Measurements from ENCODE around the gene P2RY13. TPM values are rescaled to one million over a fixed set of nuclear protein-coding genes. Genes with fewer than 3 reads are reported as not detected.

Gene P2RY13
- total RNA-seq, 1 donor: not detected

DNA sequence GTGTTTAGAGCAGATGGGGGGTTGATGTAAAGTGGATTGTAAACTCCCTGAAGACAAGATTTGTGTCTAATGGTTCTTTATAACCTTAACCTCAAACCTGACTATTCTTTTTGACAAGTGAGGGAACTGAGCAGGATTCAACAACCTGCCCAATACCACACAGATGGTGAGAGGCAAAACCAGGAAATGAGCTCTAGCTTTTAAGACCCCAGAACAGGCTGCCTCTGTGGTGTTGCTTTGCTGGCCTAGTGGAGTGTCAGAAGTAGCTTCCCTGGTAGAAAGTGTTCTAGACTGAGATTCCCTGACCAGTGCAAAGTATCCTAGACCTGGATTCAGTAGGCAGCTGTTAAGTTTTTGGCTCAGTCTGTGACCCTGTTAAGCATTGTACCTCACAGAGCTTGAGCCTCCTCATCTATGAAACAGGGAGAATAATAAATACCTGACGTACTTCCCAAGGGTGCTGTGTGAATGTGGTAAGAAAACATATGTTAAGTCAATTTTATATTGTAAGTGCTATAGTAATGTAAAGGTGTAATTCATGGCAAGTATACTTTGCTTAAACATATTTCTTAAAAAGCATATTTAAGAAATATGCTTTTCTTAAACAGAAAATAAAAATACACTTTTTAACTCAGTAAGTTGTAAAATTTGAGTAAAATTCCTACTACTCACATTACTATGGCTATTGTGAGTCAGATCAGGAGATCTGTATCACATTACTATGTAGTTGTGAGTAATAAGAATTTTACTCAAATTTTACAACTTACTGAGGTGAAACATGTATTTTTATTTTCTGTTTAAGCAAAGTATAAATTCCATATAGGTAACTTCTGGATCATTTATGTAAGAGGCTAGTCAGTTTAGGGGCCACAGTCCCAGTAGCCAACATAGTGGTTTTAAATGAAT is 21.5 kb downstream of the P2RY13 start:
- no peak overlapping the region for H3K4me3 ChIP-seq (ENCODE audit: low read depth, low read length)
- TF ChIP-seq, protein P1, sequence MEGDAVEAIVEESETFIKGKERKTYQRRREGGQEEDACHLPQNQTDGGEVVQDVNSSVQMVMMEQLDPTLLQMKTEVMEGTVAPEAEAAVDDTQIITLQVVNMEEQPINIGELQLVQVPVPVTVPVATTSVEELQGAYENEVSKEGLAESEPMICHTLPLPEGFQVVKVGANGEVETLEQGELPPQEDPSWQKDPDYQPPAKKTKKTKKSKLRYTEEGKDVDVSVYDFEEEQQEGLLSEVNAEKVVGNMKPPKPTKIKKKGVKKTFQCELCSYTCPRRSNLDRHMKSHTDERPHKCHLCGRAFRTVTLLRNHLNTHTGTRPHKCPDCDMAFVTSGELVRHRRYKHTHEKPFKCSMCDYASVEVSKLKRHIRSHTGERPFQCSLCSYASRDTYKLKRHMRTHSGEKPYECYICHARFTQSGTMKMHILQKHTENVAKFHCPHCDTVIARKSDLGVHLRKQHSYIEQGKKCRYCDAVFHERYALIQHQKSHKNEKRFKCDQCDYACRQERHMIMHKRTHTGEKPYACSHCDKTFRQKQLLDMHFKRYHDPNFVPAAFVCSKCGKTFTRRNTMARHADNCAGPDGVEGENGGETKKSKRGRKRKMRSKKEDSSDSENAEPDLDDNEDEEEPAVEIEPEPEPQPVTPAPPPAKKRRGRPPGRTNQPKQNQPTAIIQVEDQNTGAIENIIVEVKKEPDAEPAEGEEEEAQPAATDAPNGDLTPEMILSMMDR (IDR thresholded peaks at IDR 0.05; ENCODE audit: insufficient read depth, low read length): no peak
- DNase-seq (ENCODE audit: low read depth): no peak

DNA sequence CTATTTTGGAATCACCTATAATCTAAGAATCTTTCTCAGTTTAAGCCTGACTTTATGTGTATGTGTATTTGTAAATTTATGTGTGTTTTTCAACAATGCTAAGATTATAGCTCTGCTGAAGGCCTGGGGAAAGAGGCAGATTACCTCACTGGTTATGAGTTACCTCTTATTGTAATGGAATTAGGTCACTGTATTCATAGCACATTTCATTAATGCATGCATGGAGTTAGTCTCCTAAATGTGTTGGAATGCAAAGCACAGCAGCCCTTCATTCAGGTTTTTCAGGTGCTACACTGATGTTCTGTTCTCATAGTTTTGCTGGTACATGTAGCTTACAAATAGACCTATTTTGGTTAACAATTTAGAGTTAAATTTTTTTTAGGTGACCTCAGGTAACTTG is 22.2 kb downstream of the P2RY13 start:
- TF ChIP-seq, protein P1 (IDR thresholded peaks at IDR 0.05; ENCODE audit: insufficient read depth, low read length): no peak
- no peak for DNase-seq (ENCODE audit: low read depth)

DNA sequence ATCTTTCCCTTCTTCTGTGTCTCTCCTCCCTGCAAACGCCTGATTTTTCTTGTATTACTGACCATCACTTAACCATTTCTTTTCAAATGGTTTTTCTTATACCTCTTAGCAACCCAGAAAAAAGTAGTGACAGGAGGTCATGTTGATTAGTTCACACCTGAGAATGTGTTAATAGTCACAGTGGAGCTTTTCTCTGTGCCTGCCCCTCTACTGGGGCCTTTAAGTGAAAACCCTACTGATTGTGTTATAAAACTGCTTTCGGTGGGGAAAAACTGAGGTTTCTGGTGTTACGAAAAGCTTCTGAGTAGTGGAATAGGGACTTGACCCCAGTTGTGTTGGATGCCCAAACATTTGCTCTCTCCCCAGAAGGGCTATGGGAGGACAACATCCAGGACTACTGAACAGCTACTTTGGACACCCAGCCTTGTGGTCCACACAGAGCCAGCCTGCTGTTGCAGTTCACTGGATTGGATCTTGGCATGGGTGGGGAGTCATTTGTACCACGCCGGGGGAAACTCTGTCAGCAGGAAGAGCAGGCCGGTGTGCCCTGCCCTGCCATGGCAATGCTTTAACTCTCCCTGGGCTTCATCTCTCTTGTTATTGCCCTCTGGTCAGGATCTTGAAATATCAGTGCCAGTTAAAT is 23.1 kb downstream of the P2RY13 start:
- TF ChIP-seq, protein P1 (IDR thresholded peaks at IDR 0.05; ENCODE audit: insufficient read depth, low read length): no peak
- H3K4me3 ChIP-seq (ENCODE audit: low read depth, low read length): no peak overlapping the region

More for the DNA sequence above, 22.2 kb downstream of the P2RY13 start:
- no peak overlapping the region for H3K4me3 ChIP-seq (ENCODE audit: low read depth, low read length)

DNA sequence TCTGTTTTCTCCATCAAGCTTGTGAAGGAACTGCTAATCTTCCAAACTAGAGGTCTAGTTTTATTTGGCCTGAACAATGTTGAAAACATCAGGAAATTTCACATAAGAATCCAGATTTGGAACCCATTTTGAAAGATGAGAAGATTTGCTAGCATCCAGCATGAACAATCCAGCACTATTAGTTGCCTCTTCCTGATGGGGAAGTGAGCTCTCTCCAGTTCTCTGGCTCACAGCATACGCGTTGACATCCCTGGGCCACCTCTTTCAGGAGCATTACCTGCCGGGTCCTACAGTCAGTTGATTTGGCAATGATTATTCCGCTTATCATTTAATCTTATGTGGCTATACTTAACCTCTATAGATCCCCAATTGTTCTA is 23.6 kb downstream of the P2RY13 start:
- TF ChIP-seq, protein P1 (IDR thresholded peaks at IDR 0.05; ENCODE audit: insufficient read depth, low read length): no peak
- H3K4me3 ChIP-seq (ENCODE audit: low read depth, low read length): no peak overlapping the region
- DNase-seq (ENCODE audit: low read depth): no peak

More for the DNA sequence above, 23.1 kb downstream of the P2RY13 start:
- no peak for DNase-seq (ENCODE audit: low read depth)

DNA sequence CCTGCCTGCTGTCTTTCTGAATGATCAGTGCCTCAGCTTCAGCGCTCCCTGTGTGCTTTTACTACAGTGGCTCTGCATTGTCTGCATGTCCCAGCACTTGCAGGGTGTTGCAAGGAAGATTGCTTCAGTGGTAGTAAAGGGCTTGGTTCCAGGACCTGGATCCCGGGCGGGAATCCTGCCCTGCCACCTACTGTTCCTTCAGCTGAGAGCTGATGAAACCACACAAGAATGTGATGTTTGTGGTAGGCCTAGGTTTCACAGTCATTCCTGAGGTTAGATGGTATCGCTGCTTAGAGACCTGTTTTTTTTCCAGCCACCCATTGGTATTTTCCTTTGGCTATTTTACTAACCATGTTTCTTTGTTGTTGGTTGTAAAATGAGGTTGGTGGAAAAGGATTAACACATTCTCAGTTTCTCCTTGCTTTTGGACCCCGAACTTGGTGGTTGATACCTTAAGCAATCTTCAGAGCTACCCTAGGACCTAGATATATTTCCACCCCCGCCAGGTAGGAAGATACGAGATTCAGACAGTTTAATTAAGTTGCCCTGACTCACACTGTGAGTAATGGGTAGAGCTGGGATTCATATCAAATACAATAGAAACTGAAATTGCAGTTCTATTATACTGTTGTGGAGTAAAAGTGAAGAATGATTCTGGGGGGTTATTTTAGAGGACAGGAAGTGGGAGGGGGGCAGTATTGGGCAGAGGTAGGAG is 24.1 kb downstream of the P2RY13 start:
- TF ChIP-seq, protein P1 (IDR thresholded peaks at IDR 0.05; ENCODE audit: insufficient read depth, low read length): peak; percentile 28
- no peak overlapping the region for H3K4me3 ChIP-seq (ENCODE audit: low read depth, low read length)
- DNase-seq (ENCODE audit: low read depth): peak; percentile 98

DNA sequence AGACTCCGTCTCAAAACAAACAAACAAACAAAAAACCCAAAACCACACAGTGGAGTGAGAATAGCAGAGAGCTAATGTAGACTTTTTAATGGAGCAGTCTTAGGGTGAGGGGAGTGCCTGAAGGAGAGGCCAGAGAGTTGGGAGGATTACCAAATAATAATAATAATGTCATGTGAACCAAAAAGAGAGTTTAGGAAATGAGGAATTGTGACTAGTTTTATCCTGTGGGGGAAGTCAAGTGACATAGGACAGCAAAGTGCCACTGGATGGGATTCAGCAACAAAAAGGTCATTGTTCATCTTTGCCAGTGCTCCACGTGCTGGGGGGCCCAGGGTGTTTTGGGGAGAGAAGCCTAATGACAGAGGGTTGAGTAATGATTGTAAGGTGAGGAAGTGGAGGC is 25.6 kb downstream of the P2RY13 start:
- TF ChIP-seq, protein P1 (IDR thresholded peaks at IDR 0.05; ENCODE audit: insufficient read depth, low read length): no peak
- DNase-seq (ENCODE audit: low read depth): no peak
- no peak overlapping the region for H3K4me3 ChIP-seq (ENCODE audit: low read depth, low read length)
